Fibroblast of the aortic adventitia (primary cell): ENCODE measurements around the gene PLSCR2. TPM values are rescaled to one million over a fixed set of nuclear protein-coding genes. Genes with fewer than 3 reads are reported as not detected.
A peak's percentile ranks its signal among the peaks of the same experiment; 100 is the strongest.

Experiments used
- DNase-seq: peaks from one replicate; pipeline ENCODE4 v3.0.0-alpha.2; 2010; ENCODE audit warnings: low read depth
- H3K4me3 ChIP-seq: 2 replicates; pipeline ENCODE4 v1.5.1; 2011; ENCODE audit warnings: low read depth, mild to moderate bottlenecking, control low read depth, low read length, moderate library complexity
- CTCF ChIP-seq: IDR thresholded peaks from 2 replicates; pipeline ENCODE4 v1.5.1; 2011; ENCODE audit warnings: mild to moderate bottlenecking, low read length, control low read depth, inconsistent platforms; ENCODE audit not compliant: insufficient read depth
- total RNA-seq: library from RNA; depleted of rRNA; stranded (reverse); fragments of >200 nt; gene quantifications from 2 replicates; pipeline ENCODE4 v1.2.3, GENCODE V29; 2012; ENCODE audit warnings: low replicate concordance

The PLSCR2 gene, protein sequence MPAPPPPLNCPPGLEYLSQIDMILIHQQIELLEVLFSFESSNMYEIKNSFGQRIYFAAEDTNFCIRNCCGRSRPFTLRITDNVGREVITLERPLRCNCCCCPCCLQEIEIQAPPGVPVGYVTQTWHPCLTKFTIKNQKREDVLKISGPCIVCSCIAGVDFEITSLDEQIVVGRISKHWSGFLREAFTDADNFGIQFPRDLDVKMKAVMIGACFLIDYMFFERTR
- not detected in 2 replicates for total RNA-seq

GRCh38 chr3:146469150-146470017, at the start of gene PLSCR2:
PLSCR2 (minus strand) TSS chr3:146469561; CDS start chr3:146459904, 9,657 bp downstream.
- DNase-seq = no peak
- peak within 1 kb of the TSS; percentile 55 for H3K4me3 ChIP-seq
- TF ChIP-seq CTCF = no peak

DNA sequence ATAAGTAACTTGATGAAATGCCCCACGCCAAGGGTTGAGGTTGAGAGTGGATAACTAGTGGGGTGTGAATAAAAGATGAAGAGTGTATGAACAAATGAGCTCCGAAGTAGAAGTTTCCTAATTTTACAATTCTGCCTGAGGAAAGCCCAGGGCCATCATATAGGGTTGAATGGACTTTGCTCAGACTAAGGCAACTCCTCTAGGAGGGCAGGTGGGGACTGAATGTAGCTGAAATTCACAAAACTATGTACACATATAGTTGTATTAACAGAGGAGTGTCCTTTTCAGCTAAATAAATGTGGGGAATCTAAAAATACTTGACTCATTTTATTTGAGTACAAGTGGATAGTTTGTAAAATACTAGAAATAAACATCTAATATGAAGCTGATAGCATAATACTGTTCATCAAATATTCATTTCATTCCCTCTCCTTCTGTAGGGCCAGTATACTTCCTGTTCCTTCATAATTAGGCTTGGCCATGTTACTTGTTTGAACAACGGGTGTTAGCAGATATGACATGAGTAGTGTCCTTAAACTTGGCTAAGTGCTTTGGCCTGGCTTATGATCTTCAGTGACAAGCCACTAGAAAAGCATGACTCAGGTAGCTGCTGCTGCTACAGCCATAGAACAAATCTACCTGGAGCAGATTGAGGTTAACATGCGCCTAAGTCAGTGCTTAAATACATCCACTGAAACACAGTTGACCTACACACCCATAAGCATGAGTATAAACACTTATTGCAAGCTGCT, 48.5 kb upstream of the PLSCR2 start:
- H3K4me3 ChIP-seq = no peak overlapping the region
- no peak for TF ChIP-seq CTCF
- DNase-seq = no peak

DNA sequence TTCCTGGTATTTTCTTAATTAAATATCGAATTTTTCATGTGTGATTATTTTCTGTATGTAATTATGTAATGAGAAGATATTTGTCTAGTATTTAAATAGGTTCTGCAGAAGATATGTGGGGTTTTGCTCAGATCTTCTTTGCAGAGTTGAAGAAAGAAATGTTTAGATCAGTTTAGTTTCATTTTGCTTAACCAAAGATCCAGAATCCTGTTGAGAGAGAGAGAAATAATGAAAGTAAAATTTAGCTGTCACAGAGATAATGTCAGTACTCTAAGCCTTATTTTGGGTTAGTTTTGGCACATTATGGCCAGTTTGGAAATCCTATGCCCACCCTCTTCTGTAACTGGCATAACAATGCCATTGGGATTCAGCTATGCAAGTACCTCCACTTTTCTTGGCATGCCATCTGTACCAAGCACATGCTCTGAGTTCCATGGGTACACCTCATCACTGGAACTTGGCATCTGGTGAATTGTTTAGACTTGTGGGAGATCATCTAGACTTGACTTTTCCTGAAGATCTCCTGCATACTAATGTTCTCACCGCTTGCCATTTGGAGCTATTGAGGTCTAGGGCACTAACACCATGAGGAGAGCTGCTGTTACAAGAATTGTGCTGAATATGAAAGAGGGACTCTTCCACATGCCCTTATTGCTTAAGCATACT, 44.2 kb upstream of the PLSCR2 start:
- TF ChIP-seq CTCF = no peak
- H3K4me3 ChIP-seq = no peak overlapping the region
- no peak for DNase-seq

- no peak overlapping the region for H3K4me3 ChIP-seq
- DNase-seq = no peak
- TF ChIP-seq CTCF = no peak
Observed at GRCh38 chr3:146511402-146512134, 42.2 kb upstream of the PLSCR2 start.

DNA sequence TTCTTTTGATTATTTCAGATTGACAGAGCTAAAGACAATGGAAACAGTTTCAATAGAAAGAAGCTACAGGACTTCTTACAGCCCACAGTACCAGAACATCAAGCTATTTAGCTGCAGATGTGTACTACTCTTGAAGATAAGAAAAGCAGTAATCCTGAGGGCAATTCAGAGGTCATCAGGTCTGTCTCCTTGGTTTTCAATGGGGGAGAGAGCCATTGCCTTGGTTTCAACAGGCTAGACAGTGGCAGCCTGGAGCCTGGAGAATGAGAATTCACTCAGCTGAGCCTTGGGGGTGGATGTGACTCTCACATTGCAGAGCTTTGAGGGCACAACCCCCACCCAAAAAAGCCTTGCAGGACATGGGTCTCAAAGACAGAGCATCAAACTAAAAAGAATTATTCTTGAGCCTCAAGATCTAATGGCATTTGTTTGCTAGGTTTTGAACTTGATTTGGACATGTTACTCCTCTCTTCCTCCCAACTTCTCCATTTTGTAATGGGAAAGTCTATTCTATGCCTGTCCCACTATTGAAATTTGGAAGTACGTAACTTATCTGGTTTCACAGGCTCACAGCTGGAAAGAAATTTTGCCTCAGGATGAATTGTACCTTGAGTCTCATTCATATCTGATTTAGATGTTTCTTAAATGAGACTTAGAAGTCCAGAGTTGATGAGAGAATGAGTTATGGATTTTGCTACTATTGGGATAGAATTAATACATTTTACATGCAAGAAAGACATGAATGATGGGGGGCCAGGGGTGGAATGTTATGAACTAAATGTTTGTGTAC, 38.2 kb upstream of the PLSCR2 start:
- TF ChIP-seq CTCF = no peak
- DNase-seq = no peak
- no peak overlapping the region for H3K4me3 ChIP-seq
